NCI-H510A treated with DMSO at 0.1 percent for 48 hours (cell line): ENCODE measurements around the gene CD160.
"Not testable (repeated sequence)": the region's sequence is repeated elsewhere in the genome, so short reads cannot be mapped to it uniquely, and the experiment has no call there.

Experiments used
- DNase-seq: peaks from one replicate; lab custom pipeline; 2025; lab: John Stamatoyannopoulos, UW

Gene CD160

GRCh38 chr1:145719230-145720079, at the start of gene CD160:
CD160 (plus strand) TSS chr1:145719499; CDS start chr1:145728328, 8,829 bp downstream.
- no peak for DNase-seq

GRCh38 chr1:145670995-145671745, 48.1 kb upstream of the CD160 start:
- DNase-seq: not testable (repeated sequence)

GRCh38 chr1:145673217-145673616, 46.1 kb upstream of the CD160 start:
- DNase-seq: not testable (repeated sequence)

GRCh38 chr1:145684858-145685257, 34.4 kb upstream of the CD160 start:
- not testable (repeated sequence) for DNase-seq

GRCh38 chr1:145686078-145686477, 33.2 kb upstream of the CD160 start:
- DNase-seq: not testable (repeated sequence)

- DNase-seq: no peak
These were observed 31.0 kb upstream of the CD160 start for GRCh38 chr1:145688328-145688727.

- no peak for DNase-seq
These were observed 30.4 kb upstream of the CD160 start for GRCh38 chr1:145688924-145689323.

GRCh38 chr1:145689922-145690321, 29.4 kb upstream of the CD160 start:
- DNase-seq: no peak

GRCh38 chr1:145690587-145691558, 28.4 kb upstream of the CD160 start:
- no peak for DNase-seq

GRCh38 chr1:145692785-145693443, 26.4 kb upstream of the CD160 start:
- DNase-seq: no peak

- DNase-seq: peak; percentile 37
These were observed 23.3 kb upstream of the CD160 start for GRCh38 chr1:145695821-145696629.

- no peak for DNase-seq
These were observed 22.7 kb upstream of the CD160 start for GRCh38 chr1:145696630-145696960.

GRCh38 chr1:145701306-145701862, 17.9 kb upstream of the CD160 start:
- no peak for DNase-seq

- no peak for DNase-seq
These were observed 17.2 kb upstream of the CD160 start for GRCh38 chr1:145702052-145702451.

- no peak for DNase-seq
These were observed 16.5 kb upstream of the CD160 start for GRCh38 chr1:145702826-145703225.

GRCh38 chr1:145705622-145706021, 13.7 kb upstream of the CD160 start:
- DNase-seq: no peak

- DNase-seq: no peak
These were observed 13.1 kb upstream of the CD160 start for GRCh38 chr1:145706086-145706664.

- no peak for DNase-seq
These were observed 12.0 kb upstream of the CD160 start, which contains the start of gene PDZK1 for GRCh38 chr1:145707183-145707867. PDZK1 (minus strand) TSS chr1:145707368; CDS start chr1:145688021, 19,347 bp downstream.

- no peak for DNase-seq
These were observed 11.2 kb upstream of the CD160 start for GRCh38 chr1:145708063-145708462.
